Pancreas (tissue), 10 donors: ENCODE data around the gene CYGB. TPM values are rescaled to one million over a fixed set of nuclear protein-coding genes. Genes with fewer than 3 reads are reported as not detected.

ENCODE experiments used
- ATAC-seq, 4 donors: fragments of 200-7000 bp; cut with Tn5 transposase; one replicate each; pipeline versions ENCODE4 v1.8.0 to v1.9.1; 2020; ENCODE audit warnings: mild to moderate bottlenecking in 4 of 4, moderate library complexity in 4 of 4
- DNase-seq, 6 donors: peaks; one replicate each; pipeline ENCODE4 v3.0.0-alpha.2; 2020
- FAIRE-seq: peaks from 2 replicates; lab custom pipeline; 2012; peaks lifted over from hg19 to GRCh38; lab: Jason Lieb, UNC
- H3K27ac ChIP-seq, 4 donors: fragments of 200-600 bp; sonication (generic); 1 replicate in 3 of 4; 2 replicates in 1 of 4; pipeline versions ENCODE4 v1.5.0 to v1.8.0; 2020
- H3K27me3 ChIP-seq, 4 donors: fragments of 200-600 bp; one replicate each; pipeline ENCODE4 v1.8.0; 2021
- H3K36me3 ChIP-seq, 3 donors: fragments of 200-600 bp; sonication (generic) in 1 of 3; one replicate each; pipeline versions ENCODE4 v1.5.0 to v1.8.0; 2020 to 2021
- H3K4me1 ChIP-seq, 3 donors: fragments of 200-600 bp; one replicate each; pipeline ENCODE4 v1.8.0; 2021
- H3K4me3 ChIP-seq, 4 donors: fragments of 200-600 bp; sonication (generic) in 2 of 4; one replicate each; pipeline versions ENCODE4 v1.5.0 to v1.8.0; 2020 to 2021
- H3K9me3 ChIP-seq, 4 donors: fragments of 200-600 bp; one replicate each; pipeline ENCODE4 v1.8.0; 2021
- CTCF ChIP-seq, 4 donors: fragments of 200-600 bp; sonication (generic) in 3 of 4; IDR thresholded peaks; one replicate each; pipeline versions ENCODE4 v1.5.0 to v1.8.0; 2021; ENCODE audit warnings: antibody characterized with exemption in 4 of 4
- WGBS, 2 donors: extraction: QIAGEN DNeasy Blood & Tissue Kit; methylation state at CpG; one replicate each; pipeline ENCODE4 v1.1.7; 2013; 5-methylcytosine and 5-hydroxymethylcytosine counted together
- intact Hi-C, 3 donors: fragments of 100-400 bp; cut with DNase I; formaldehyde crosslinking; loops; one replicate each; pipeline versions ENCODE4 v1.11.1 to v1.14.2; 2022
- polyA plus RNA-seq, 2 donors: library from polyadenylated mRNA; stranded (reverse); fragments of 200-250 nt; gene quantifications; one replicate each; pipeline ENCODE4 v1.2.3, GENCODE V29; 2013
- total RNA-seq, 6 donors: library from RNA; stranded (reverse); fragmentation: NEBNext Ultra II Directional in 4 of 6; extraction: Animal tissue kit (Norgen Biotek cat#: 25700) in 4 of 6; gene quantifications; one replicate each; pipeline versions ENCODE4 v1.2.1 to v1.2.4, GENCODE V29; 2021 to 2023
- donor health status: healthy with polysubstance abuse.
- donor health status: DM: no; HTN: no; CAD: no; lungs with moderate emphysema.
- donor health status: DM: no; HTN: no; CAD: no.
- donor health status: control.
- donor health status: control.
- donor health status: Bipolar disorder and iron deficiency.
- donor health status: DM: yes; HTN: yes; CAD: no.
- donor health status: DM: no; HTN: no; CAD: no.
- donor health status: DM: no; HTN: no; CAD: no.
- donor health status: DM: yes; HTN: yes; CAD: no.

The CYGB gene
- total and polyA plus RNA-seq, 8 donors: 2.6 to 15.7 (median 8.2) TPM

DNA sequence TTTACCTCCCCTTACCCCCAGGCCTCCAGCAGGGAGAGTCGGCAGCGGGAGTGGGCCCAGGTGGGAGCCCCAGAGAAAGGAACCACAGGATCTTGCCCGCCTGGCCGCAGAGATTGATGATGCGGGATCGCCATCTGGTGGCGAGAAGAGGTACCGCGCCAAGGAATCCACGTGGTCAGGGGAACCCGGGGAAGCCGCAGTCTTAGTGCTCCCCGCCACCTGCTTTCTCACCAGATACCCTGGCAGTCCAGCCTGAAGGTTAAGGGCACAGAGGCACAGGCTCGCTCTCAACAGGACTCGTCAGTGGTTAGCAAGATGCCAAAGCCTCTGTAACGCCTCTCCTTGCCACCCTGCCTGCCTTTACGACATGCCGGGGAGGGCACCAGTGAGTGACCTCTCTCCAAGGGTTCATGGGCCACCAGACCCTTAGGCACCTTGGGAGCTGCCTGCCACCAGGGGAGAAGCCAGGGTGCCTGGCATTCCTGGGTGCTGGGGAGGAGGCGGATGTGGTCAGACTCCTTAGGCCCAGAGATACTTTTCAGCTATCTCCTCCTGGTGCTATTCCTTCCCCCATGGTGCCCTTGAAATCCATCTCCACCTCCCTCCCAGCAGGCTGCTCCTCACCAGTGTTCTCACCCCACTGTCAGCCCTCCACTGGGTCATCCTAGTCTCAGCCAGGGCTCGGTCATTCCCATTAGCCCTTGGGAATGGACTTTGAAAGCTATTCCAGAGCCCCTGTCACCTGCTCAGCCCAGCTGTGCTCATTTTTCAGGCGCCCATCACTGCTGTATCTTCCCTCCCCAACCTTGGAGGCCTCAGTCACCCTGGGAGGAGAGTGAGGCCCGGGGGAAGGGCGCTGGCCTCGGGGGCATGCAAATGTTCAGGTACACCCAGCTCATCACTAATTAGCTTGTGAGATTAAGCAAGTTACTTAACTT, 30.8 kb downstream of the CYGB start:
- peak; percentile 87 to 94 (median 91) for TF ChIP-seq CTCF (IDR thresholded peaks at IDR 0.05)
- Histone ChIP-seq H3K27ac (no peak overlapping the region), H3K36me3 (no peaks in the 10 kb centered on the region), H3K4me1 (peaks cover 12 to 15% (median 13%) of the 10 kb centered on the region in 3 donors), H3K27me3 (no peaks in the 10 kb centered on the region), H3K9me3 (no peaks in the 10 kb centered on the region), H3K4me3 (no peak overlapping the region)
- 21 to 25% methylated on average over 23 to 24 of the region's 24 CpGs for WGBS, 2 donors
- FAIRE-seq: no peak
- intact Hi-C loops: loop anchor here (2.0 to 10.0 kb wide), 5 partner anchors 34 to 102 kb away; partner anchors contain the start of gene AANAT (in 1 of the 3)
- DNase-seq: peak; percentile 67 to 95 (median 87)
- ATAC-seq: peak; percentile 39 to 83 (median 70)

- intact Hi-C loops: loop anchor here in 1 of 3 donors (10.0 kb wide), 1 partner anchor 99 kb away; no protein-coding TSS in a partner anchor
Observed at GRCh38 chr17:76504117-76504516, 33.4 kb downstream of the CYGB start.

GRCh38 chr17:76502341-76503211, 34.9 kb downstream of the CYGB start:
- Histone ChIP-seq H3K36me3 (no peaks in the 10 kb centered on the region), H3K9me3 (no peaks in the 10 kb centered on the region), H3K4me1 (peaks cover 24 to 33% (median 31%) of the 10 kb centered on the region in 3 donors), H3K27me3 (no peaks in the 10 kb centered on the region), H3K27ac (peak overlapping the region; percentile 74 to 94 (median 90)), H3K4me3 (no peak overlapping the region)
- ATAC-seq: no peak
- no peak for FAIRE-seq
- peak in 2 of 6 donors; percentile 51 to 64 for DNase-seq
- no peak for TF ChIP-seq CTCF (IDR thresholded peaks at IDR 0.05)
- 40 to 56% methylated on average over 8 of the region's 8 CpGs for WGBS, 2 donors
- intact Hi-C loops: loop anchor here in 1 of 3 donors (10.0 kb wide), 1 partner anchor 98 kb away; no protein-coding TSS in a partner anchor

More at GRCh38 chr17:76504117-76504516, 33.4 kb downstream of the CYGB start:
- Histone ChIP-seq H3K9me3 (no peaks in the 10 kb centered on the region), H3K27me3 (no peaks in the 10 kb centered on the region), H3K4me1 (peaks cover 18 to 24% (median 24%) of the 10 kb centered on the region in 3 donors), H3K27ac (no peak overlapping the region), H3K4me3 (no peak overlapping the region), H3K36me3 (no peaks in the 10 kb centered on the region)
- ATAC-seq (no peak), DNase-seq (no peak), FAIRE-seq (no peak)
- 72 to 80% methylated on average over 7 of the region's 7 CpGs for WGBS, 2 donors
- TF ChIP-seq CTCF (IDR thresholded peaks at IDR 0.05): no peak

- H3K4me1 ChIP-seq: peaks cover 29 to 38% (median 34%) of the 10 kb centered on the region in 3 donors
- peak; percentile 7 to 47 (median 32) for ATAC-seq
- peak in 5 of 6 donors; percentile 64 to 87 (median 75) for DNase-seq
Observed at GRCh38 chr17:76501827-76502307, 35.6 kb downstream of the CYGB start.

More at GRCh38 chr17:76501827-76502307, 35.6 kb downstream of the CYGB start:
- 27 to 28% methylated on average over 11 of the region's 11 CpGs for WGBS, 2 donors
- peak overlapping the region; percentile 74 to 94 (median 90) for H3K27ac ChIP-seq
- no peak for TF ChIP-seq CTCF (IDR thresholded peaks at IDR 0.05)
- FAIRE-seq: no peak
- H3K9me3 ChIP-seq: no peaks in the 10 kb centered on the region
- intact Hi-C loops: loop anchor here in 1 of 3 donors (10.0 kb wide), 1 partner anchor 97 kb away; no protein-coding TSS in a partner anchor
- no peaks in the 10 kb centered on the region for H3K36me3 ChIP-seq
- H3K27me3 ChIP-seq: no peaks in the 10 kb centered on the region
- H3K4me3 ChIP-seq: peak overlapping the region in 2 of 4 donors; percentile 83 to 92
